Measurements from ENCODE around the gene SLC39A10. TPM values are rescaled to one million over a fixed set of nuclear protein-coding genes. Genes with fewer than 3 reads are reported as not detected.
"Not testable (repeated sequence)": the region's sequence is repeated elsewhere in the genome, so short reads cannot be mapped to it uniquely, and the experiment has no call there.

Gene SLC39A10
- total and polyA plus RNA-seq, 2 experiments from 2014 or later: 38.0 to 57.0 TPM

DNA sequence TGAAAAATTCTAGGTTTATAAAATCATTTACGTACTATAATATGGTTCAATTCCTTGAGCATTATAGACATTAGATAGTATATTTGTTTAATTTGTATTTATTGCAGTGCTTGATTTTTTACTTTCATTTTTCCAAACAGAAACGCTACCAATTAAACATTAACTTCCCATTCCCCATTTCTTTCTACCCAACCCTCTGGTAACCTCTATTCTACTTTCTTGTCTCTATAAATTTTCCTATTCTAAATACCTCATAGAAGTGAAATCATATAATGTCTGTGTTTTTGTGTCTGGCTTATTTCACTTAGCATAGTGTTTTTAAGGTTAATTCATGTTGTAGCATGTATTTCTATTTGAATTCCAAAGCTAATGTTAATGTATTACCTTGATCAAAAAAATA, 11.6 kb upstream of the SLC39A10 start:
- Histone ChIP-seq H3K4me1 (ENCODE audit: low read depth) (no peaks in the 10 kb centered on the region), H3K27ac (no peak overlapping the region), H3K9me3 (ENCODE audit: low read depth) (no peaks in the 10 kb centered on the region), H3K4me3 (no peak overlapping the region), H3K27me3 (no peaks in the 10 kb centered on the region), H3K36me3 (no peaks in the 10 kb centered on the region)
- TF ChIP-seq CTCF (IDR thresholded peaks at IDR 0.05; ENCODE audit: low read depth, low read length): no peak
- no peak for DNase-seq (ENCODE audit: low read depth in 1 of 2, low spot score in 1 of 2)

DNA sequence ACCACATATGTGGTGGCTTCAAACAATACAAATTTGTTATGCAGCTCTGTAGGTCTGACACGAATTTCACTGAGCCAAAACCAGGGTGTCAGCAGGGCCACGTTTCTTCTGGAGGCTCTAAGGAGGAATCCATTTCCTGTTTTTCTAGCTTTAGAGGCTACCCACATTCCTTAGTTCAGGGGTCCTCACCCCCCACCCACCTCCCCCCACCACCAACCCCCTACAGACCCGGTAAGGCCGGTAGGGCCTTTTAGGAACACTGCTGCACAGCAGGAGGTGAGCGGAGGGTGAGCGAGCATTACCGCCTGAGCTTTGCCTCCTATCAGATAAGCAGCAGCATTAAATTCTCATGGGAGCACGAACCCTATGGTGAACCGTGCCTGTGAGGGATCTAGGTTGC, 10.6 kb upstream of the SLC39A10 start:
- no peaks in the 10 kb centered on the region for H3K4me1 ChIP-seq (ENCODE audit: low read depth)
- no peak overlapping the region for H3K4me3 ChIP-seq
- TF ChIP-seq CTCF (IDR thresholded peaks at IDR 0.05; ENCODE audit: low read depth, low read length): no peak
- no peaks in the 10 kb centered on the region for H3K27me3 ChIP-seq
- DNase-seq (ENCODE audit: low read depth in 1 of 2, low spot score in 1 of 2): no peak
- H3K27ac ChIP-seq: no peak overlapping the region
- no peaks in the 10 kb centered on the region for H3K9me3 ChIP-seq (ENCODE audit: low read depth)
- H3K36me3 ChIP-seq: no peaks in the 10 kb centered on the region

DNA sequence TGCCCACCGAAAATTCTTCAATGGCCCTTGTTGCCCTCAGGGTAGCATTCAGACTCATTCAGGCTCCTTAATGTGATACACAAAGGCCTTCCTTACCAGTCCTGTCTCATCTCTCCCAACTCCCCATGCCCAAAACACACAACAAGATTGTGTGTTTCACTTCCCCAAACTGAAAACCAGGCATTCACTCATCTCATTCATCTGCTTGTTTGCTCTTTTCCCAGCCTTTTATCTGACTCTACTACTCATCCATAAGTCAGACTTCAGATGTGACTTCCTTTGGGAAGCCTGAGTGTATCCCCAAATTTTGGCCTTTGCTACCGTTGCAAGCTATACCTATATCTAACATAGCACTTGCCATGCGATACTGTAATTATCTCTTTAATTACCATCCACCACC, 9.7 kb upstream of the SLC39A10 start:
- TF ChIP-seq CTCF (IDR thresholded peaks at IDR 0.05; ENCODE audit: low read depth, low read length): no peak
- Histone ChIP-seq H3K27me3 (no peaks in the 10 kb centered on the region), H3K9me3 (ENCODE audit: low read depth) (no peaks in the 10 kb centered on the region), H3K27ac (no peak overlapping the region), H3K36me3 (no peaks in the 10 kb centered on the region), H3K4me1 (ENCODE audit: low read depth) (no peaks in the 10 kb centered on the region), H3K4me3 (no peak overlapping the region)
- no peak for DNase-seq (ENCODE audit: low read depth in 1 of 2, low spot score in 1 of 2)

GRCh38 chr2:195648370-195648769, 8.7 kb upstream of the SLC39A10 start:
- H3K27me3 ChIP-seq; H3K4me3 ChIP-seq; H3K9me3 ChIP-seq (ENCODE audit: low read depth); H3K4me1 ChIP-seq (ENCODE audit: low read depth); H3K36me3 ChIP-seq; DNase-seq (ENCODE audit: low read depth in 1 of 2, low spot score in 1 of 2); H3K27ac ChIP-seq: not testable (repeated sequence)

- Histone ChIP-seq H3K27ac (no peak overlapping the region), H3K4me3 (no peak overlapping the region), H3K27me3 (no peaks in the 10 kb centered on the region), H3K36me3 (no peaks in the 10 kb centered on the region), H3K9me3 (ENCODE audit: low read depth) (no peaks in the 10 kb centered on the region), H3K4me1 (ENCODE audit: low read depth) (no peaks in the 10 kb centered on the region)
- no peak for TF ChIP-seq CTCF (IDR thresholded peaks at IDR 0.05; ENCODE audit: low read depth, low read length)
- no peak for DNase-seq (ENCODE audit: low read depth in 1 of 2, low spot score in 1 of 2)
Measured at GRCh38 chr2:195648787-195649186, 8.2 kb upstream of the SLC39A10 start.

DNA sequence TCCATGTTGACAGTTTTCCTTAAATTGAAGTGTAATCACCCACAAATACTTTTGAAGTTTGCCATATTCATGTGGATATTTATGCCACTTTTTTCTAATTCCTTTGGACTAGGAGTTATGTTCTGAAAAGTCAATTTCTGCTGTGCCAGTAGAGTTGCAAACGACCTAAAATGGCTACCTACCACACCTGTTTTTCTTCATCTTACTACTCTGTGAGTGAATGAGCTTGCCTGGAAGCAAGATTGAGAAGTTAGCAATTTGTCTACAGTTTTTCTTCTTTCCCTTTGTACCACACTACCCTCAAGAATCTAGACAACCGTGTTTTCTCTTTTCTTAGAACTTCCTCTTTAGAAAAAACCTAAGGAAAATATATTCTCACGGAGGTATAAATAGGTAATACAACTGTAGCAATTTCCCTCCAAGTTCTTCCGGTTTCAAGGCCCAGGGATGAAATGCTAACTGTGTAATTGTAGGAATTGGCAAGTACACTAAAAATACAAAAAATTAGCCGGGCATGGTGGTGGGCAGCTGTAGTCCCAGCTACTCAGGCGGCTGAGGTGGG, 7.3 kb upstream of the SLC39A10 start:
- H3K4me1 ChIP-seq (ENCODE audit: low read depth): no peaks in the 10 kb centered on the region
- no peak for DNase-seq (ENCODE audit: low read depth in 1 of 2, low spot score in 1 of 2)
- no peak overlapping the region for H3K4me3 ChIP-seq
- H3K27me3 ChIP-seq: no peaks in the 10 kb centered on the region
- no peaks in the 10 kb centered on the region for H3K36me3 ChIP-seq
- no peaks in the 10 kb centered on the region for H3K9me3 ChIP-seq (ENCODE audit: low read depth)
- TF ChIP-seq CTCF (IDR thresholded peaks at IDR 0.05; ENCODE audit: low read depth, low read length): no peak
- H3K27ac ChIP-seq: no peak overlapping the region

Data from cardiac muscle cell (in vitro differentiated cells and primary cell).